ENCODE data around the gene PAPLN.
"Not testable (repeated sequence)": the region's sequence is repeated elsewhere in the genome, so short reads cannot be mapped to it uniquely, and the experiment has no call there.

PAPLN gene, protein sequence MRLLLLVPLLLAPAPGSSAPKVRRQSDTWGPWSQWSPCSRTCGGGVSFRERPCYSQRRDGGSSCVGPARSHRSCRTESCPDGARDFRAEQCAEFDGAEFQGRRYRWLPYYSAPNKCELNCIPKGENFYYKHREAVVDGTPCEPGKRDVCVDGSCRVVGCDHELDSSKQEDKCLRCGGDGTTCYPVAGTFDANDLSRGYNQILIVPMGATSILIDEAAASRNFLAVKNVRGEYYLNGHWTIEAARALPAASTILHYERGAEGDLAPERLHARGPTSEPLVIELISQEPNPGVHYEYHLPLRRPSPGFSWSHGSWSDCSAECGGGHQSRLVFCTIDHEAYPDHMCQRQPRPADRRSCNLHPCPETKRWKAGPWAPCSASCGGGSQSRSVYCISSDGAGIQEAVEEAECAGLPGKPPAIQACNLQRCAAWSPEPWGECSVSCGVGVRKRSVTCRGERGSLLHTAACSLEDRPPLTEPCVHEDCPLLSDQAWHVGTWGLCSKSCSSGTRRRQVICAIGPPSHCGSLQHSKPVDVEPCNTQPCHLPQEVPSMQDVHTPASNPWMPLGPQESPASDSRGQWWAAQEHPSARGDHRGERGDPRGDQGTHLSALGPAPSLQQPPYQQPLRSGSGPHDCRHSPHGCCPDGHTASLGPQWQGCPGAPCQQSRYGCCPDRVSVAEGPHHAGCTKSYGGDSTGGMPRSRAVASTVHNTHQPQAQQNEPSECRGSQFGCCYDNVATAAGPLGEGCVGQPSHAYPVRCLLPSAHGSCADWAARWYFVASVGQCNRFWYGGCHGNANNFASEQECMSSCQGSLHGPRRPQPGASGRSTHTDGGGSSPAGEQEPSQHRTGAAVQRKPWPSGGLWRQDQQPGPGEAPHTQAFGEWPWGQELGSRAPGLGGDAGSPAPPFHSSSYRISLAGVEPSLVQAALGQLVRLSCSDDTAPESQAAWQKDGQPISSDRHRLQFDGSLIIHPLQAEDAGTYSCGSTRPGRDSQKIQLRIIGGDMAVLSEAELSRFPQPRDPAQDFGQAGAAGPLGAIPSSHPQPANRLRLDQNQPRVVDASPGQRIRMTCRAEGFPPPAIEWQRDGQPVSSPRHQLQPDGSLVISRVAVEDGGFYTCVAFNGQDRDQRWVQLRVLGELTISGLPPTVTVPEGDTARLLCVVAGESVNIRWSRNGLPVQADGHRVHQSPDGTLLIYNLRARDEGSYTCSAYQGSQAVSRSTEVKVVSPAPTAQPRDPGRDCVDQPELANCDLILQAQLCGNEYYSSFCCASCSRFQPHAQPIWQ

DNA sequence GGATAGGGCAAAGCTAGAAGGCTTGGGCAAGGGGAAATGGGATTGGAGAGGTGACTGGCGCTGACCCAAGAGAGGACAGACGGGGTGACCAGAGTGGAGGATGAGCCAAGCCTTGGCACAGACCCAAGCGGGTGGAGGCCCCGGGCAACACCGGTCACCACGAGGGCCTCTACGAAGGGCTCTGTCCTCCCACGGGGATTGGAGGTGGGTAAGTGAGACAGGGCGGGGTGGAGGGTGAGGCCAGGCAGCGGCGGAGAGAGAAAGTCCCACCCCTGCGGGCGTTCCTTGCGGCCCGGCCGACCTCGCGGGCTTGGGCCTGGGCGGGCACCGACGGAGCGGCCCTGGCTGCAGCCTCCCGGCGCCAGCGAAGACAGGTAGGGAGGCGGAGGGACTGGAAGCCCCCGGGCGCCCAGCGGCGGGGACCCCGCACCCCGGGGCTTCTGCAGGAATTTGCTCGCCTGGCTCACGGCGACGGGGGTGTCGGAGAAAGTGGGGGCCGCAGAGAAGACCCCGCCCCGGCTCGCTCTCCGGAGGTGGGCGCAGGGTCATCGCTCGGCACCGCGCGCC, at the start of gene PAPLN:
TSS of gene PAPLN (plus strand) at position 288 of the 567 bp plus-strand sequence. CDS start 2,273 bp downstream, outside the sequence.
- DNase-seq (ENCODE audit: low read depth in 2 of 2): no peak

DNA sequence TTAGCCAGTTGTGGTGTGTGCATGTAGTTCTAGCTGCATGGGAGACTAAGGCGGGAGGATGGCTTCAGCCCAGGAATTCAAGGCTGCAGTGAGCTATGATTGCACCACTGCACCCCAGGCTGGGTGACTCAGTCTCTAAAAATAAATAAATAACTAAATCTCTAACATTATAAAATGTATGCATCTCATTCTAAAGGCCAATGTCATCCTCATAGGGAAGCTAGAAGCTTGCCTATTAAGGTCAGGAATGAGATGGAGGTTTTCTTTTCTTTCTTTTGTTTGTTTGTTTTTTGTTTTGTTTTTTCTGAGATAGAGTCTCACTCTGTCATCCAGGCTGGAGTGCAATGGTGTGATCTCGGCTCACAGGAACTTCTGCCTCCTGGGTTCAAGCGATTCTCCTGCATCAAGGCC, 48.8 kb upstream of the PAPLN start:
- DNase-seq (ENCODE audit: low read depth in 2 of 2): no peak

DNA sequence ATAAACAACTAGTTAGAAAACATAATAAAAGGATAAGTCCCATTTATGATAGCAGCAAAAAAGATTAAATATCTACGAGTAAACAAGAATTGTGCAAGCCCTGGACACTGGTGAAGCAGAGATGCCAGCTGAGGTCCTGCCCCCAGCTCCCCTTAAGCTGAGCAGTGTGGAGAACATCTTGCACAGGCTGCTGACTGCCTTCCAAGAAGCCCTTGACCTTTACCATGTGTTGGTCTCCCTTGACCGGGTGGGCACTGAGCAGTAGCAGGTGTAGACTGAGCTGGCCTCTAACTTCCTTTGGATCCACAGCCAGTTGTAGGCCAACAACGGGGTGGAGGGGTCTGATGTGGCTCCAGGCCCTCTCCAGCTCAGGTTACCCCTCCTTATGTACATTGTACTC, 47.7 kb upstream of the PAPLN start:
- no peak for DNase-seq (ENCODE audit: low read depth in 2 of 2)

DNA sequence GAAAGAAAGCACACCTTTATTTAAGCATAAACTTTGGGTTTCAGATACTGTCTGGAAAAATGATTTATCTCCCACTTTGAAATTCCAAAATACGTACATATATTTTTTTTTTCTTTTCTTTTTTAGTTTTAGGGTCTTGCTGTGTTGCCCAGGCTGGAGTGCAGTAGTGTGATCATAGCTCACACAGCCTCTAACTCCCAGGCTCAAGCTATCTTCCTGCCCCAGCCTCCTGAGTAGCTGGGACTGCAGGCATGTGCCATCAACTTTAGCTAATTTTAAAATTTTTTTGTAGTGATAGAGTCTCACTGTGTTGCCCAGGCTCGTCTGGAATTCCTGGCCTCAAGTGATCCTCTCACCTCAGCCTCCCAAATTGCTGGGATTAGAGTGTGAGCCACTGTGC, 45.9 kb upstream of the PAPLN start:
- DNase-seq (ENCODE audit: low read depth in 2 of 2): no peak

DNA sequence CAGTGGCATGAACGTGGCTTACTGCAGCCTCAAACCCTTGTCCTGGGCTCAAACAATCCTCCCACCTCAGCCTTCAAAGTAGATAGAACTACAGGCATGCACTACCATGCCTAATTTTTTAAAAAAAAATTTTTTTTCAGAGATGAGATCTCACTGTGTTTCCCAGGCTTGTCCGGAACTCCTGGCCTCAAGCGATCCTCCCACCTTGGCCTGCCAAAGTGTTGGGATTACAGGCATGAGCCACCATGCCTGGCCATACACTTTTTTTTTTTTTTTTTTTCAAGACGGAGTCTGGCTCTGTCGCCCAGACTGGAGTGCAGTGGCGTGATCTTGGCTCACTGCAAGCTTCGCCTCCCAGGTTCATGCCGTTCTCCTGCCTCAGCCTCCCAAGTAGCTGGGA, 43.0 kb upstream of the PAPLN start:
- not testable (repeated sequence) for DNase-seq (ENCODE audit: low read depth in 2 of 2)

DNA sequence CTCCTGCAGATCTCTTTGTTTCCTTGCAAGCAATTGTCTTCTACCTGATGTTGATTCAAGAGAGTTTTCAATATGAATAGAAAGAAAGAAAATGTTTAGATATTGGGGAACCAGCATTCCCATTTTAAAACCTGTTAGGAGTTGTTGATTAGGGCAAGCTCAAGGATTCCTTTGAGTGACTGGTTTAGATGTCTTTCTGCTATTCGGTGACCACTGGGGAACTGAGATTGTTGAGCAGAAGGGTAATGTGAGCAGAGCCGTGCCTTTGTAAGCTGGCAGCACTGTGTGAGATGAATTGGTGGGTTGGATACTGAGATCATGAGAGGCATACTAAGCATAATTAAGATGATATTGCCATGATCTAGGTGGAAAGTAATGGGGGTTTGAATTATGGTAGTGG, 39.1 kb upstream of the PAPLN start:
- DNase-seq (ENCODE audit: low read depth in 2 of 2): no peak

DNA sequence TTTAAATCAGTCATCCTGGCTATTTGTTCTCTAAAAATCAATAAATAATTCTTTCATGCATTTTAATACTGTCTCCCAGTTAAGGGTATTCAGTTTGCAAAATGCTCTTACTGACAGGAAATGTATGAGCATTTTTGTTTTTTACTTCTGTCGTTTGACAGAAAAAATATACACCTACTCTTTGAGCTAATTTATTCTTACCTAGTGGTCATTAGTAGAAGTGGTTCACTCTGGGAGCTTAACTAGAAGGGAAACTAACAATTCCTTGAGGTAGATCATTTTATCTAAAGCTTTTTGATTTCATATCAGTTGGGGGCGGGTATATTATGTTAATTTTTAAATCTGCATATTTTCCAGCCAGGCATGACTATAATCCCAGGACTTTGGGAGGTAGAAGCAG, 33.8 kb upstream of the PAPLN start:
- DNase-seq (ENCODE audit: low read depth in 2 of 2): no peak

DNA sequence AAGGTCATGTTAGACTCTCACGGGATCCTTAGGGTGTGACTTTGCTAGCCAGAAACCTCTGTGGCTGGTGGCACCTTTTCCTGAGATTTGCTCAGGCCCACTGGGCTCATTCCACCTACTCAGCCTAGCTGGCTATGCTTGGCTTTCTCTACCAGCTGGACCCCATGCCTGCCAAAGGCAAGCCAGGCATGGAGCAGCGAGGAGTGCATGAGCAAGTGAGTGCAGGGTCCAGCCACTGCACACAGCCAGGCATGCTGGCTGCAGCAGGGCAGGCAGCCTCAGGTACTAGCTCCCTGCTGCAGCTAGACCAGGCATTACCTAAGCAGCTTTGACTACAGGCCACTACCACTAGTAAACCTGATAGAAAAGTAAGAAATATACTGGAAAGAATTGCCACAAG, 29.7 kb upstream of the PAPLN start:
- DNase-seq (ENCODE audit: low read depth in 2 of 2): no peak

DNA sequence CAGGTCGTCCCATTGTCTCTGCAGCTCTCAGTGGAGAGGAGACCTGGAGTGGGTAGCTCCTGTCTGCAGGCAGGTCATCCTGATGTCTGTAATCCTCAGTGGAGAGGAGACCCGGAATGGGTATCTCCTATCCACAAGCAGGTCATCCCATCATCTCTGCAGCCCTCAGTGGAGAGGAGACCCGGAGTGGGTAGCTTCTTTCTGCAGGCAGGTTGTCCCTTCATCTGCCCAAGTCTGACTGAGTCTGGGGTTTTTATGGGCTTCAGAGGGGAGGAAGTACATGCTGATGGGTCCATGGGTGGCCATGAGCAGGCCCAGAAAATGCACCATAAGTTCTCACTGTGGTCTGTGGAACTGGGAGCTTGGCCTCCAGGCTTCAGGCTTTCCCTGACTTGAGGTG, 28.9 kb upstream of the PAPLN start:
- DNase-seq (ENCODE audit: low read depth in 2 of 2): no peak

DNA sequence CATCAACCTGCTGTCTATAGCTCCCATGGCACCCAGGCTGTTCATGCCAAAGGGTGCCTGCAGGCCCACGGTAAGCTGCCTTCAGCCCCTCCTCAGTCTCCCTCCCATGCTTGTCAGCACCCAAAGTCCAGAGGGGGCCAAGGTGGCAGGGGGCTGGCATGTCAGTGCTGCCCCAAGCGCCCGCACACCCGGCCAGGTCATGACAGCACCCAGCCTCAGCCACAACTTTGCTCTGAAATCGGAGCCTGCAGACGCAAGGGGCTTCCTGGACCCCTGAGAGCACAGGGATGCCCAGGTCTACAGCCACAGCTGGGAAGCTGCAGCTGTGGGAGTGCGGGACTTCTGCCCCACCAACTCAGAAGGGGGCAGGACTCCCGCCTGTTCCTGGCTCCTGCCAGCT, 28.5 kb upstream of the PAPLN start:
- no peak for DNase-seq (ENCODE audit: low read depth in 2 of 2)

DNA sequence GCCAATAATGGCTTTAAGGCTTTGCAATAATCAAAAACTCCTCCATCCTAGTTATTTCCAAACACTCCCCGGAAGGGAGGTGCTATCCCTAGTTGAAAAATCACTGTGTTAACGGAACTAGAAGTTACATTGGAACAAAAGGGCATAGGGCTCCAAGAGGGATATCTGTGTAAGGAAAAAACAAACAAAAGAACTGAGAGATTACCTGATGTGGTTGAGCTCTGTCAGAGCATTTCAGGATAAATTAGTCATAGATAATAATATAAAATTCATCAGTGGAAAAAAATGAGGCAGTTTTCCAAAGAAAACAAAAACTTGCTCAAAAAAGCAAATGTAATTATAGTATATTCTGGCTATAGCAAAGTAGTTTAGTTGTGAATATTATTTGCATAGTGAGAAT, 27.4 kb upstream of the PAPLN start:
- no peak for DNase-seq (ENCODE audit: low read depth in 2 of 2)

DNA sequence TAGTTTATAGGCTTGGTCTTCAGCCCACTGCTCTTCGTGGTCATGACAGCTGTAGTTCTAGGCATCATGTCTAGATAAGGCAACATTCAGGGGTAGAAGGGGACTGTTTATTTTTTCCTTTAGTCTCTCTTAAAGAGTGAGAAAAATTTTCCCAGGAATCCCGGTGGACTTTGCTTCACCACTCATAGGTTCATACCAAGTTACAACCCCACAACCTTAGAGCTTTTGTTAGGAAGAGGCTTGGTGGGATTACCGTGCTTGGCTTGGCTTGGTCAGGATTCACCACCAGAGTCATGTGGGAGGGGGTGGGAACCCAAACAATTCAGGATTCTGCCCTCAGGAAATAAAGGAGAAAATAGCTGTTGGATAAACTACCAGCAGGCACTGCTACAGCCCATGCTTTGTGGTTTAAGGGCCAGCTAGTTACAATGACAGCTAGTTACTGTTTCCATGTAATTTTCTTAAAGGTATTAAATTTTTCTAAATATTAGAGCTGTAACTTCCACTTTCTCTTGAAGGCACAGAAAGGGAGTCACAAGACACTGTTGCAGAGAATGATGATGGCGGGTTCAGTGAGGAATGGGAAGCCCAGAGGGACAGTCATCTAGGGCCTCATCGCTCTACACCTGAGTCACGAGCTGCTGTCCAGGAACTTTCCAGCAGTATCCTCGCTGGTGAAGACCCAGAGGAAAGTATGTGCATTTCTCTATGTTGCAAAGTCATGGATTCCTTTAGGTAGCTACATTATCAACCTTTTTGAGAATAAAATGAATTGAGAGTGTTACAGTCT, 25.9 kb upstream of the PAPLN start:
- no peak for DNase-seq (ENCODE audit: low read depth in 2 of 2)

DNA sequence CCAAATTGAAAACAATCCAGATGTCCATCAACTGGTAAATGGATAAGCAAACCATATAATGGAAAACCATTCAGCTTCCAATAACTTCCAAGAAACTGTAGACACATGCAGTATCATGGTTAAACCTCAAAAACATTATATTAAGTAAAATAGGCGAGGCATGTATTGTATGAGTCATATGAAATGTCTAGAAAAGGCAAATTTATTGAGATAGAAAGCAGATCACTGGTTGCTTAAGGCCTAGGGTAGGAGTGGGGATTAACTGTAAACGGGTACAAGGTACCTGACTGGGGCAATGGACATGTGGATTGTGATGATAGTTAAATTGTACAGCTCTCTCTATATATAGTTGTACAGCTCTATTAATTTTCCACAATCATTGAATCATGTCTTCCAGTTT, 21.3 kb upstream of the PAPLN start:
- DNase-seq (ENCODE audit: low read depth in 2 of 2): no peak

DNA sequence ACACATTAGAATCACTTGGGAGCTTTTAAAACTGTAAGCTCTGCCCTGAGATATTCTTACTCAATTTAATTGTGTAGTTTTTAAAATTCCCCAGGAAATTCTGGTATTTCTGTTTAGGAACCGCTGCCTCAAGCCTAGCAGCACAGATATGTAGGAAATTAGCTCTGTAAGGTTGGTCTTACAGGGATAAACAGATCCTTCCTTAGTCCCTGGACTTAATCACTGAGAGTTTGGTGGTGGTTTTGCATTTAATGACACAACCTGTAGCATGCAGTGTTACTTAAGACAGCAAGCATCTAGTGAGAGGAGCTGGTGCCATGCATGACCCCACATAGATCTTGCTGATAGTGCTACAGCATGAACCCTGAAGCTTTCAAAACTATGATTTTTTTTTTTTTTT, 19.9 kb upstream of the PAPLN start:
- DNase-seq (ENCODE audit: low read depth in 2 of 2): no peak

DNA sequence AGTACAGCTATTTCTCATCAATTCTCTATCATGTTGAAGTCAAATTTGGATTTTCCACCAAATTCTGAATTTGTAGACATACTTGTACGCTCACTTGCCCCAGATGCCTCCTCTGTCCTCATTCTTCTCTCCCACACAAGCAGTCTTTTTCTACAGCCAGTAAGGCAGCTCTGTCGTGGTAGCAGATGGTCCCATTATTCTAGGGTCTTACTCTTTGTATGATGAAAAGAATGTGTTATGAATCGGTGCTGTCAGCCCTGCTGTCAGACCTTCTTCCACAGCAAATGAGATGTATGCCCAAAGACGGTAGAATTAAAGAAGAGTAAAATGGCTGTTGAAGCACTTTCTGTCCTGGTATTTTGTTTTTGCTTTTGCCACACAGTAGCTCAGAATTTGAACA, 17.2 kb upstream of the PAPLN start:
- DNase-seq (ENCODE audit: low read depth in 2 of 2): no peak

DNA sequence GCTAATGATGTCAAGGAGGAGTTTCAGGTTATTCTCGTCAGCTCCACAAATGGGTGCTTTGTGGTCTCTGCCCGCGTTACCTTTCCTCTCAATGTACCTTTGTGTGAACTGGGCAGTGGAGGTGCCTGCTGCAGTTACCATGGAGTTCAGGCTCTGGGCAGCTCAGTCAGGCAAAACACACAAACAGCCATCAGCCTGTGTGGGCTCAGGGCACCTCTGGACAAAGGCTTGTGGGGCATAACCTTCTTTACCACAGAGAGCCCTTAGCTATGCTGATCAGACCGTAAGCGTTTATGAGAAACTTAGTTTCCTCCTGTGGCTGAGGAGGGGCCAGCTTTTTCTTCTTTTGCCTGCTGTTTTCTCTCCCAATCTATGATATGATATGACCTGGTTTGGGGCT, 16.7 kb upstream of the PAPLN start:
- no peak for DNase-seq (ENCODE audit: low read depth in 2 of 2)

DNA sequence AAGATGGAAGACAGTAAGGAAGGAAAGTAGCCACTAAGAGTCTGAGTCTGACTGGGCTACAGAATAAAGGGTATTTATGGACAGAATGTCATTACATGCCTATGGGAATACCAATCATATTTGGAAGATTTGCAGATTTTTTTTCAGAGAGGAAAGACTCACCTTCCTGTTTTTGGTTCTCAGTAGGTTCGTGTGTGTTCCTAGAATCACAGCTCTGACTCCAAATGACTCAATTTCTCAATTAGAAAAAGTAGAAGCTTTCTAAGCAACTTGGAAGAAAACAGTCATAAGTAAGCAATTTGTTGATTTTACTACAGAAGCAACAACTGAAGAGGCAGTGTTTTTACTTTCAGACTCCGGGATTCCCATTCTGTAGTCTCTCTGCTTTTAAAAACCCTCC, 15.4 kb upstream of the PAPLN start:
- no peak for DNase-seq (ENCODE audit: low read depth in 2 of 2)

DNA sequence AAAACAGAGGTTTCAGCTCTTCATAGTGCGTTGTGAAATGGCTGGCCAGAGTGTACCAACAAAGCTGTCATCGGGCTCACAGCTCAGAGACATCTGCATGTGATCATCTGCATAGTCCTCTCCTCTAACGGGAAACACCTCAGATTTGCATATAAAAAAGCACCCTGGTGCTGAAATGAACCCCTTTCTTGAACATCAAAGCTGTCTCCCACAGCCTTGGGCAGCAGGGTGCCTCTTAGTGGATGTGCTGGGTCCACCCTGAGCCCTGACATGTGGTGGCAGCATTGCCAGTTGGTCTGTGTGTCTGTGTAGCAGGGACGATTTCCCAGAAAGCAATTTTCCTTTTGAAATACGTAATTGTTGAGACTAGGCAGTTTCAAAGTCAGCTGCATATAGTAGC, 14.3 kb upstream of the PAPLN start:
- no peak for DNase-seq (ENCODE audit: low read depth in 2 of 2)

DNA sequence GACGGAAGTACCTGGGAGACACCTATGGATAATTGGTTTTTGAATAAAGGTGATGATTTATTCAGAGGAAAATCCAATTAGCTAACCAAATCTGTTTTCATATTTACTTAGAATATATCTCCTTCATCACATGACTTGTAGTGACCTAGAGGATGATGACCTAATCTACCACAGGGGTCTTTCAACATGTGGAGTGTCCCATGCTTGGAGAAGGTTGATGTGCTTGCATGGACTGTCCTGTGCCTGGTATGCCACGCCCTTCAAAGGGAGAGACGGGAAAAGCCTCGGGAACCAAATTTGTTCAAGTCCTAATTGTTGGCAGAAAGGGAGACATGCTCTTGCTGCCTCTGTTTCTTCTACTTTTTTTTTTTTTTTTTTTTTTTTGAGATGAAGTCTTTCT, 11.8 kb upstream of the PAPLN start:
- DNase-seq (ENCODE audit: low read depth in 2 of 2): no peak

DNA sequence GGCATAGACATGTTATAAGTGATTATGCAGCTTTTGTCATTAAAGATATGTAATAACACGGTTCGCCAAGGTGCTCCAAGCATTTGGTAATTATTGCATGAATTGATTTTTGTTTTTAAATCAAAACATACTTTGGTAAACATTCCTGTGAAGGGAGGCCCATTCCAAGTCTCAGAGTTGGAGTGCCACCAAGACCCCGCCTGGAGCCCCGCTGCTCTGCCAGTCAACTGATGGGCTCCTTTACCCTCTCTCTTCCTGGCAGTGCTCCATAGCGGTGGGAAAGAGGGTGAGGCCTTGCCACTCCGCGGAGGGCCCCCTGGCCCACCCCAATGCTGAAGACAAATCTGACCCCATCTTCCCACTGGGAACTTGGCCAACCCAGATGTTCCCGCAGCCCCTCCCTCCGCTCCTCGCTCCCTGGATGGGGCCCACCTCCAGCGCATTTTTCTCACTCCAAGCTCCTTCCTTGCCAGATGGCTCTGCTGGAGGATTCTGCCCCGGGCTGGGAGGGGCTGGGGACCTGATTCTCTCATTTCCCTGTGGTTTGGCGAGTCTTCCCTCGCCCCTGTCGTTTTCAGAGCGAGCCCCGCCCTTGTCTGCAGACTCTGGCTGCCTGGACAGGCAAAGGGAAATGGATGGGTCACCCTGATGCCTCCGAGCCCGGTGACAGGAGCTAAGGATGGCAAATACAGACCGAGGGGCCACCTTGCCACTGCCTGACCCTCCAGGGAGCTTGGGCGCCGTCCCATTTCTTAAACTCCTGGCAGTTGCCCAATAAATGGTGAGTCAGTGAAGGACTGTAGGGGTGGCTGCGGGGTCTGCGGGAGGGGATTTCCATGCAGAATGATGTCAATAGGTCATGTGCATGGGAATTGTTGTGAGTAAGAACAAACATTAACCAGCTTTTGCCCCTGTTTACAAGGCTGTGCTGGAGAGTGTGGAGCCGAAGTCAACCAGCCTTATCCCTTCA, 9.2 kb upstream of the PAPLN start:
- DNase-seq (ENCODE audit: low read depth in 2 of 2): no peak

Measured in activated CD4-positive, alpha-beta T cell treated with anti-CD3 and anti-CD28 coated beads for 24 hours (primary cell).